ENCODE results near the gene SERPINA5.

DNA sequence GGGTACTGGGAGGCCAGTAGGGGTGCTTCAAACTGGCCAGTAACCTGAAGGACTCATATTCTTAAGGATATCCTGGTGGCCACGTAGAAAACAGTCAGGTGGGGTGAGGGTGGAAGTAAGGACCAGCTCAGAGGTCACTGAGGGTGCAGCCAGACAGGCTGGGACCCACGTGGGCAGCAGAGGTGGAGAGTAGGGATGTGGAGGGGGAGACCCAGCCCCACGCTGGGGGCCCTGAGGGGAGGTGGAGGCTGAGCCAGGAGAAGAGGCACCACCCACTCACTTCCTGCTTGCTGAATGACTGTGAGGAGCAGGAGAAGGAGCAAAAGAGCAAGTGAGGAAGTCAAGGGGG, 18.4 kb downstream of the SERPINA5 start:
- TF ChIP-seq, protein P1, sequence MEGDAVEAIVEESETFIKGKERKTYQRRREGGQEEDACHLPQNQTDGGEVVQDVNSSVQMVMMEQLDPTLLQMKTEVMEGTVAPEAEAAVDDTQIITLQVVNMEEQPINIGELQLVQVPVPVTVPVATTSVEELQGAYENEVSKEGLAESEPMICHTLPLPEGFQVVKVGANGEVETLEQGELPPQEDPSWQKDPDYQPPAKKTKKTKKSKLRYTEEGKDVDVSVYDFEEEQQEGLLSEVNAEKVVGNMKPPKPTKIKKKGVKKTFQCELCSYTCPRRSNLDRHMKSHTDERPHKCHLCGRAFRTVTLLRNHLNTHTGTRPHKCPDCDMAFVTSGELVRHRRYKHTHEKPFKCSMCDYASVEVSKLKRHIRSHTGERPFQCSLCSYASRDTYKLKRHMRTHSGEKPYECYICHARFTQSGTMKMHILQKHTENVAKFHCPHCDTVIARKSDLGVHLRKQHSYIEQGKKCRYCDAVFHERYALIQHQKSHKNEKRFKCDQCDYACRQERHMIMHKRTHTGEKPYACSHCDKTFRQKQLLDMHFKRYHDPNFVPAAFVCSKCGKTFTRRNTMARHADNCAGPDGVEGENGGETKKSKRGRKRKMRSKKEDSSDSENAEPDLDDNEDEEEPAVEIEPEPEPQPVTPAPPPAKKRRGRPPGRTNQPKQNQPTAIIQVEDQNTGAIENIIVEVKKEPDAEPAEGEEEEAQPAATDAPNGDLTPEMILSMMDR (conservative IDR thresholded peaks at IDR 0.05): no peak
- TF ChIP-seq EZH2 (IDR thresholded peaks at IDR 0.05; ENCODE audit: low read depth): no peak

All from PC-9 (cell line).